NCI-H2171 (cell line): Measurements from ENCODE around the gene SAGE1.
"Not testable (repeated sequence)": the region's sequence is repeated elsewhere in the genome, so short reads cannot be mapped to it uniquely, and the experiment has no call there.

Source experiments
- DNase-seq: peaks from one replicate; lab custom pipeline; 2025; lab: John Stamatoyannopoulos, UW

Gene SAGE1, protein sequence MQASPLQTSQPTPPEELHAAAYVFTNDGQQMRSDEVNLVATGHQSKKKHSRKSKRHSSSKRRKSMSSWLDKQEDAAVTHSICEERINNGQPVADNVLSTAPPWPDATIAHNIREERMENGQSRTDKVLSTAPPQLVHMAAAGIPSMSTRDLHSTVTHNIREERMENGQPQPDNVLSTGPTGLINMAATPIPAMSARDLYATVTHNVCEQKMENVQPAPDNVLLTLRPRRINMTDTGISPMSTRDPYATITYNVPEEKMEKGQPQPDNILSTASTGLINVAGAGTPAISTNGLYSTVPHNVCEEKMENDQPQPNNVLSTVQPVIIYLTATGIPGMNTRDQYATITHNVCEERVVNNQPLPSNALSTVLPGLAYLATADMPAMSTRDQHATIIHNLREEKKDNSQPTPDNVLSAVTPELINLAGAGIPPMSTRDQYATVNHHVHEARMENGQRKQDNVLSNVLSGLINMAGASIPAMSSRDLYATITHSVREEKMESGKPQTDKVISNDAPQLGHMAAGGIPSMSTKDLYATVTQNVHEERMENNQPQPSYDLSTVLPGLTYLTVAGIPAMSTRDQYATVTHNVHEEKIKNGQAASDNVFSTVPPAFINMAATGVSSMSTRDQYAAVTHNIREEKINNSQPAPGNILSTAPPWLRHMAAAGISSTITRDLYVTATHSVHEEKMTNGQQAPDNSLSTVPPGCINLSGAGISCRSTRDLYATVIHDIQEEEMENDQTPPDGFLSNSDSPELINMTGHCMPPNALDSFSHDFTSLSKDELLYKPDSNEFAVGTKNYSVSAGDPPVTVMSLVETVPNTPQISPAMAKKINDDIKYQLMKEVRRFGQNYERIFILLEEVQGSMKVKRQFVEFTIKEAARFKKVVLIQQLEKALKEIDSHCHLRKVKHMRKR

DNA sequence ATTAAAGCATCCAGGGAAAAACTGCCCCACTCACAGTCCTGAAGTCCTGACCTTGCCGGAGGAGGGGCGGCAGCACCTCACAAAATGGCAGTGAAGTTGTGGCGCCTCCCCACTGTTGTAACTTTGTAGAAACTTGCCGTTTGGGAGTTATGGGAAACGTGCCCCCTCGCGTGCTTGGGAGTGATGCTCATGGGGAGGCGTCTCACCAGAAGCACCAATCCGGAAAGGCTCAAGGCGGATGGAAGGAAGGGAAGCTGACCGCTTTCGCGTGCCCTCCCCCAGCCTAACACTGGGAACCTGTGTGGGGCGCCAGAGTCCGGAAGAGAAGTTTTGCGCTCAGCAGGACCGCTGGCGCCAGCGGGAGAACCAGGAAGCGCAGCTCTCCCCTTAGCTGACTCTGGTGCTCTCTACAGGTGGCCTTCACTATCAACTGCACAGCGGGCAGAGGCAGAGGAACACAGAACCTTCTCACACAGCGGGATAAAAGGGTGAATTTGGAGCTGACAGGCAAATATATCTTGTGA lies at the start of gene SAGE1, which contains the start of gene CT45A10:
Gene SAGE1, plus strand, starts transcription at position 423 of the 524 bp plus-strand sequence. CDS start 2,527 bp downstream, outside the sequence.
Gene CT45A10, minus strand, starts transcription at position 151 of the 524 bp plus-strand sequence. CDS start 8,100 bp downstream, outside the sequence.
- DNase-seq, result no peak

DNA sequence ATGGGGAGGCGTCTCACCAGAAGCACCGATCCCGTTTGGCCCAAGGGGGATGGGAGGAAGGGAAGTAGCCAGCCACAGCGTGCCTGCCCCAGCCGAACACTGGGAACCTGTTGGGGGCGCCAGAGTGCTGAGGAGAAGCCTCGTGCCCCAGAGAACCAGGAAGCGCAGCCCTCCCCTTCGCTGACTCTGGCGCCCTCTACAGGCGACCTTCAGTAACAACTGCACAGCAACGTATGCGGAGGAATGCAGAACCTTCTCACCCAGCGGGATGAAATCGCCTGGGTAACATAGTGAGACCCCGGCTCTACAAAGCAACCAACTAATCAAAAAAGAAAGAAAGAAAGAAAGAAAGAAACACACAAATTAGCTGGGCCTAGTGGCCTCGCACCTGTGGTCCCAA lies 39.1 kb upstream of the SAGE1 start, which contains the start of gene CT45A8:
Gene CT45A8, minus strand, starts transcription at position 101 of the 400 bp plus-strand sequence. CDS start 3,755 bp downstream, outside the sequence.
- not testable (repeated sequence) for DNase-seq

DNA sequence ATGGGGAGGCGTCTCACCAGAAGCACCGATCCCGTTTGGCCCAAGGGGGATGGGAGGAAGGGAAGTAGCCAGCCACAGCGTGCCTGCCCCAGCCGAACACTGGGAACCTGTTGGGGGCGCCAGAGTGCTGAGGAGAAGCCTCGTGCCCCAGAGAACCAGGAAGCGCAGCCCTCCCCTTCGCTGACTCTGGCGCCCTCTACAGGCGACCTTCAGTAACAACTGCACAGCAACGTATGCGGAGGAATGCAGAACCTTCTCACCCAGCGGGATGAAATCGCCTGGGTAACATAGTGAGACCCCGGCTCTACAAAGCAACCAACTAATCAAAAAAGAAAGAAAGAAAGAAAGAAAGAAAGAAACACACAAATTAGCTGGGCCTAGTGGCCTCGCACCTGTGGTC lies 21.8 kb upstream of the SAGE1 start, which contains the start of gene CT45A9:
Gene CT45A9, minus strand, starts transcription at position 101 of the 400 bp plus-strand sequence. CDS start 3,751 bp downstream, outside the sequence.
- not testable (repeated sequence) for DNase-seq

DNA sequence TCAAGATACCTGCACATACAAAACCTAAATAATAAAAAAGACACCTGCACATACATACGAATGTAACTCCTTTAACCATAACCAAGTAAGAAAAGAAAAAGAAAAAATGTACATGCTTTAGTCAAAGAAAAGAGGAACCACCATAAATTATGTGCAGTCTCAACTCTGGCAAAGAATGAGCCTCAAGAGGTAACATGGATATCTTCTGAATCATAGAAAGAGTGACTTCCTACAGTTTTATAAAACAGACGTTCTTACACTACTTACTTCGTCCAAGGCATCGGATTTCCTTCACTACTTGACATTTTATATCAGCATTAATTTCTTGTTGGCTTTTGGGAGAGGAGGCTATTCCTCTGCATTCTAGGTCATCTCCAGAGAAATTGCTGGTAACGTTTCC lies 10.8 kb upstream of the SAGE1 start:
- DNase-seq, result not testable (repeated sequence)

DNA sequence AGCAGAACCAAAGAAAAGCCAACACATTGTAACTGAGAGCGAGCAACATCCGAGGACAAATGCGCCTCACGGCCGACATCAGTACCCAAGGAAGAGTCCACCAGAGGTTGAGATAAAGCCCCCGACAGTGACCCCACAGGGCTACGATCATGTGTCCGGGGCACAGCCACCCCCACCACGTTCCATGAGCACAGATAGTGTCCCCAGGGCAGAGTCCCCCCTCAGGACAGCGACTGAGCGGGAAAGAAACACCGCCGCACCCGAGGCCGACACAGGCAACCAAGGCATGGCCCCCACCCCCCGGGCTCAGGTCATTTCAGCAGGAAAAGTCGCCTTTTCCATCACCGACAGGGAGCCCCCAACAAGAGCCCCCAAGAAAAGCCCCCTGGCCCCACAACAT lies 5.3 kb upstream of the SAGE1 start:
- DNase-seq, result not testable (repeated sequence)

DNA sequence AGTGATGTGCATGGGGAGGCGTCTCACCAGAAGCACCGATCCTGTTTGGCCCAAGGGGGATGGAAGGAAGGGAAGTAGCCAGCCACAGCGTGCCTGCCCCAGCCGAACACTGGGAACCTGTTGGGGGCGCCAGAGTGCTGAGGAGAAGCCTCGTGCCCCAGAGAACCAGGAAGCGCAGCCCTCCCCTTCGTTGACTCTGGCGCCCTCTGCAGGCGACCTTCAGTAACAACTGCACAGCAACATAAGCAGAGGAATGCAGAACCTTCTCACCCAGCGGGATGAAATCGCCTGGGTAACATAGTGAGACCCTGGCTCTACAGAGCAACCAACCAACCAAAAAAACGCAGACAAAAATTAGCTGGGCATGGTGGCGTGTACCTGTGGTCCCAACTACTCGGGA lies 4.5 kb upstream of the SAGE1 start:
- DNase-seq, result not testable (repeated sequence)

DNA sequence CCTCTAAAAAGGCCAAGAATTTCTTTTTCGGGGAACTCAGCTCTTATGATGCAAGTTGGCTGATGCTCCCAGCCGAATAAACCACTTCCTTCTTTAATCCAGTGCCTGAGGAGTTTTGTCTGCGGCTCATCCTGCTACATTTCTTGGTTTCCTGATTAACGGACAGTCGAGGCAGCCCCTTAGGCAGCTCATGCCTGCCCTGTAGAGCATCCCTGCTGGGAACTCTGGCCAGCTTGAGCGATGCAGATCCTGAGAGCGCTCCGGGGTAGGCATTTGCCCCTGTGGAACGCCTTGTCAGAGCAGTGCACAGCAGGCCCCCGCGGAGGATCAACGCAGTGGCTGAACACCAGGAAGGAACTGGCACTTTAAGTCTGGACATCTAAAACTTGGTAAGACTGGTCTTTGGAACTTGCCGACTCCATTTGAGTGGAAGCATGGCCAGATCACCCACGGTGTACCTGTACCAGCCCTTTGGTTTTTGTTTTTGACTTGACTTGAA lies 3.4 kb upstream of the SAGE1 start:
- no peak for DNase-seq

DNA sequence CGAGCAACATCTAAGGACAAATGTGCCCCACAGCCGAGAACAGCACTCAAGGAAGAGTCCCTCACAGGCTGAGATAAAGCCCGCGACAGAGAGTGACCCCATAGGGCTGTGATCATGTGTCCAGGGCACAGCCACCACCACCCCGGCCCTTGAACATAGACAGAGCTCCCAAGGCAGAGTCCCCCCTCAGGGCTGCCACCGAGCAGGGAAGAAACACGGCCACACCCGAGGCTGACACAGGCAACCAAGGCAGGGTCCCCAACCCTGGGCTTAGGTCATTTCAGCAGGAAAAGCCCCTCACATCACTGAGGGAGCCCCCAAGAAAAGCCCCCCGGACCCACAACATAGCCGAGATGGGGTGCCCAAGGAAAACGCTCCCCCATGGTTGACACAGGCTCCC lies 735 bp upstream of the SAGE1 start:
- DNase-seq, result no peak

DNA sequence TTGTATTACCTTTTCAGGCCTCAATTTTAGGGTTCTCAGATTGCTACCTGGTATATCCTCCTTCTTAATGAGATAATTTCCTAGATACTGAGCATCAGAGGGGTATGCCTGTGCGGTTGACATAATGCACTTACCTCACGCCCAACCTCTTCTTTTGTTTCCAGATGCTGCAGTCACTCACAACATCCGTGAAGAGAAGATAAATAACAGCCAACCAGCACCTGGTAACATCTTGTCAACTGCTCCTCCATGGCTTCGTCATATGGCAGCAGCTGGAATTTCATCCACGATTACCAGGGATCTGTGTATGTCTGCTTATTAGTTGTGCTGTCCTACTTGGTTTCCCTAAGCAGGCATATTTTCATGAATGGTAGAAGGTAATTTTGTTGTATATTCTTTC lies 16.7 kb downstream of the SAGE1 start:
- DNase-seq, result no peak

DNA sequence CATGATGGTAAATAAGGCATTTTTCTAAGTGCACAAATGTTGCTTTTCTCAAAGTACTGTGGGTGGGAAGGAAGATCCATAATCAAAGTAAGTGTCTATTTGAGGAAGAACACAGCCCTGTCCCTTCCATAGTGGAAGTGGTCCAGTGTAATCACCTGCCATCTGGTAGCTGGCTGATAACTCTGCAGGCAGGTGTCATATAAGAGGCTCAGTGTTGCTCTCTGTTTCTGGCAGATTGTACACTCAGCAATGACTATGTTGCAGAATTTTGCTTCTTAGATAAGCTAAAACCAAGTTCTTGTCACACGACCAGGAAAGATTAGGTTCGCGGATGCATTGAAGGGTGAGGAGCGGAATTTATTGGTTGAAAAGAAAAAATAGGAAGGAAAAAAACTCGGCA lies 20.9 kb downstream of the SAGE1 start:
- no peak for DNase-seq

DNA sequence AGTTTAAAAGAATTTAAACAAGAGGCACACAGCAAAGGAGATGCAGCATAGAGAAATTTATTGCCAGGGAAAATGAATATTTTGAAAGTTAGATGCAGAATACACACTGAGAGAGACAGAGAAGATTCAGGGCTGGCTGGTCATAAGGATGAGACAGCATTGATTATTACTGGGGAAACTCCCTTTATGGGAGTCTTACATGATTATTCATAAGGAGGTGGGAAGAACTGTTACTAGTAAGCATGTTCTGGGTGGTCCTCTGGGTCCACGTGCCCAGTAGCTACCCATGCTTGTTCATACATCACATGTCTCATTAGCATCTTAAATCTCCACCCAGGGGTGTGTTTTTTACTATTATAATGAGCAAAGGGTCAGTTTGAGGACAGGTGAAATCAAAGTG lies 27.0 kb downstream of the SAGE1 start:
- DNase-seq, result not testable (repeated sequence)

DNA sequence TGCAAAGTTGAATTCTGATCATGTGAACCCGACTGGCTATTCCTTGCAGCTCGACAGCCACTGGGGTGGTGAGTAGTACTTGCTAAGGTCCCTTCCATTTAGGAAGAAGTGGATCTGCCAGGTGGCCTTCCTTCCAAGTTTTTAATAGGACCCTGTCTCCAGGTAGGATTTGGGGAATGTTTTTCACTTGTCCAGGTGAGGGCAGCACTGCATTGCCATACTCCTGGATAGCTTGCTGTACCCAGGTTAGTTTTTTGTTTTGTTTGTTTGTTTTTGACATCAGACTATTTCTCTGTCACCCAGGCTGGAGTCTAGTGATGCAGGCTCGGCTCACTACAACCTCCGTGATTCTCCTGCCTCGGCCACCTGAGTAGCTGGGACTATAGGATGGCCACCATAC lies 29.8 kb downstream of the SAGE1 start:
- DNase-seq, result no peak

DNA sequence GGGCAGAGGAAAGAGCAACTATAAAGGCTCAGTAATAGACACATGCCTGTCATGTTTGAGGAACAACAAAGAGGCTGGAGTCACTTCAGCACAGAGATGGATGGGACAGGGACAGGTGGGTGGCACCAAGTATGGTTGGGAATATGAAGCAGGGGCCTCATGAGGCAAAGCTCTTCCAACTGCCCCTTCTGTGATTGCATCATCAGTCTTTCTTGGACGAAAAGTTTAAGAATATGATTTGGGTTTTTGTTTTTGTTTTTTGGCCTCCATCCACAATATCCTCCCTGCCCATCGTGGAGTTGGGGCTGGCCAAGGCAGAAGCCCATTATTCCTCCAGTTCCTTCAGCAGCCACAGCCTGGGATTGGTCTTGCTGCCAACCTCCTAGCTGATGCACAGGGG lies 34.4 kb downstream of the SAGE1 start:
- DNase-seq, result no peak

DNA sequence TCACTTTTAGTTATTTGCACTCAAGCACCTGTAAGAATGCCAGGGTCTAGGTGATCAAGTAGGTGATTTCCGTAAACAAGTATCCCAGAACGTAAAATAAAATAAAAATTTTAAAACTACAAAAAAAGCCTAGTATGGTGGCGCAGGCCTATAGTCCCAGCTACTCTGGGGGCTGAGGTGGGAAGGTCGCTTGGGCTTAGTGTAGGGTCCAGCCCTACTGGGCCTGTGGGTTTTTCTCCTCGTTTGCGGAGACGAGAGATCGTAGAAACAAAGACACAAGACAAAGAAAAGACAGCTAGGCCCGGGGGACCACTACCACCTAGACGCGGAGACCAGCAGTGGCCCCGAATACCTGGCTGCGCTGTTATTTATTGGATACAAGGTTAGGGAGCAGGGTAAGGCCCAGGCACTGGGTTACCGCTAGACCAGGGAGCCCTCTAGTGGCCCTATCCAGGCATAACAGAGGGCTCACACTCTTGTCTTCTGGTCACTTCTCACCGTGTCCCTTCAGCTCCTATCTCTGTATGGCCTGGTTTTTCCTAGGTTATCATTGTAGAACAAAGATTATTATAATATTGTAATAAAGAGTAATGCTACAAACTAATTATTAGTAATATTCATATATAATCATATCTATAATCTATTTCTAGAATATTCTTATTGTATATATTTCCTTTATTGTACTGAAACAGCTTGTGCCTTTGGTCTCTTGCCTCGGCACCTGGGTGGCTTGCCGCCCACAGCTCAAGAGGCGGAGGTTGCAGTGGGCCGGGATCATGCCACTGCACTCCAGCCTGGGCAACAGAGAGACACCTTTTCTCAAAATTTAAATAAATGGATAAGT lies 38.4 kb downstream of the SAGE1 start:
- DNase-seq, result peak; percentile 0

DNA sequence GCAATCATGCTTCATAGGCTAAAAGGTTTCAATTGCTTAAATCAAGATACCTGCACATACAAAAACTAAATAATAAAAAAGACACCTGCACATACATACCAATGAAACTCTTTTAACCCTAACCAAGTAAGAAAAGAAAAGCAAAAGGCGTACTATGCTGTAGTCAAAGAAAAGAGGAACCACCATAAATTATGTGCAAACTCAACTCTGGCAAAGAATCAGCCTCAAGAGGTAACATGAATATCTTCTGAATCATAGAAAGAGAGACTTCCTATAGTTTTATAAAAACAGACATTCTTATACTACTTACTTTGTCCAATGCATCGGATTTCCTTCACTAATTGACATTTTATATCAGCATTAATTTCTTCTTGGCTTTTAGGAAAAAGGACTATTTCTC lies 51.0 kb downstream of the SAGE1 start:
- no peak for DNase-seq

DNA sequence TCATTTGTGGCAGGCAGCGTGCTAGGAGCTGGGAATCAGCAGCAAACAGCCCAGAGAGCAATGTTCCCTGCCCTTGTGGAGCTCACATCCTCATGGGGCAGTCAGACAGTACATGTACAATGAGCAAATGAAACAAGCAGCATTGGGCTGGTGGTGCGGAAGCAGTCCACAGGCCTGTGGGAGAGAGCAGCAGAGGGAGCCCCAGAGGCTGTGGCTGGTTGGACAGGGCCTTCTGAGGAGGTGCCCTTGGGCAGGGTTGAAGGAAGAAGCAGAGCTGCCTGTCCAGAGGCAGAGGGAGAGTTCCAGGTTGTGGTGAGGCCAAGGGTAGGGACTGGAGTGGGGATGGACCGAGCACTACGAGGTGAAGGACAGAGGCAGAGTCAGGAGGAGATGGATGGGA lies 57.8 kb downstream of the SAGE1 start:
- DNase-seq, result no peak
